Measurements from ENCODE around the gene DOK3.

GRCh38 chr5:177467436-177467835 is 42.2 kb downstream of the DOK3 start:
- TF ChIP-seq, protein P1, sequence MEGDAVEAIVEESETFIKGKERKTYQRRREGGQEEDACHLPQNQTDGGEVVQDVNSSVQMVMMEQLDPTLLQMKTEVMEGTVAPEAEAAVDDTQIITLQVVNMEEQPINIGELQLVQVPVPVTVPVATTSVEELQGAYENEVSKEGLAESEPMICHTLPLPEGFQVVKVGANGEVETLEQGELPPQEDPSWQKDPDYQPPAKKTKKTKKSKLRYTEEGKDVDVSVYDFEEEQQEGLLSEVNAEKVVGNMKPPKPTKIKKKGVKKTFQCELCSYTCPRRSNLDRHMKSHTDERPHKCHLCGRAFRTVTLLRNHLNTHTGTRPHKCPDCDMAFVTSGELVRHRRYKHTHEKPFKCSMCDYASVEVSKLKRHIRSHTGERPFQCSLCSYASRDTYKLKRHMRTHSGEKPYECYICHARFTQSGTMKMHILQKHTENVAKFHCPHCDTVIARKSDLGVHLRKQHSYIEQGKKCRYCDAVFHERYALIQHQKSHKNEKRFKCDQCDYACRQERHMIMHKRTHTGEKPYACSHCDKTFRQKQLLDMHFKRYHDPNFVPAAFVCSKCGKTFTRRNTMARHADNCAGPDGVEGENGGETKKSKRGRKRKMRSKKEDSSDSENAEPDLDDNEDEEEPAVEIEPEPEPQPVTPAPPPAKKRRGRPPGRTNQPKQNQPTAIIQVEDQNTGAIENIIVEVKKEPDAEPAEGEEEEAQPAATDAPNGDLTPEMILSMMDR (IDR thresholded peaks at IDR 0.05; ENCODE audit: poor library complexity, severe bottlenecking), result no peak
- TF ChIP-seq POLR2AphosphoS5 (IDR thresholded peaks at IDR 0.05), result no peak
- no peak for TF ChIP-seq RAD21 (conservative IDR thresholded peaks at IDR 0.05)

Measured in neural cell (in vitro differentiated cells).